Peyer's patch (tissue), 4 donors: Measurements from ENCODE around the gene FOXK1.
"Not testable (repeated sequence)": the region's sequence is repeated elsewhere in the genome, so short reads cannot be mapped to it uniquely, and the experiment has no call there.

Experiments used
- CTCF ChIP-seq, 6 experiments: fragments of 450-650 bp in 4 of 6; fragments of 200-600 bp in 2 of 6; sonication (generic) in 1 of 6; IDR thresholded peaks; one replicate each; pipeline ENCODE4 v1.5.1; 2017 to 2019; ENCODE audit warnings: antibody characterized with exemption in 6 of 6, mild to moderate bottlenecking in 3 of 6, moderate library complexity in 1 of 6
- POLR2A ChIP-seq, 2 donors: fragments of 450-650 bp; IDR thresholded peaks; one replicate each; pipeline ENCODE4 v1.5.1; 2017; ENCODE audit warnings: antibody characterized with exemption in 2 of 2, mild to moderate bottlenecking in 2 of 2, moderate library complexity in 2 of 2

- not testable (repeated sequence) for TF ChIP-seq CTCF, POLR2A (IDR thresholded peaks at IDR 0.05)
Observed at GRCh38 chr7:4692622-4693021, 10.5 kb downstream of the FOXK1 start.
